Skeletal muscle satellite cell (primary cell): Measurements from ENCODE around the gene ARID1B.

Experiments
- H3K27me3 ChIP-seq: 2 replicates; pipeline ENCODE4 v1.7.0; 2013; ENCODE audit warnings: low read length; ENCODE audit not compliant: control insufficient read depth, insufficient read depth
- H3K36me3 ChIP-seq: 2 replicates; pipeline ENCODE4 v1.7.0; 2013; ENCODE audit warnings: mild to moderate bottlenecking, control low read depth, low read length; ENCODE audit not compliant: insufficient read depth
- H3K4me1 ChIP-seq: 2 replicates; pipeline ENCODE4 v1.7.0; 2013; ENCODE audit warnings: low read length; ENCODE audit not compliant: control insufficient read depth, insufficient read depth
- H3K4me2 ChIP-seq: 2 replicates; pipeline ENCODE4 v1.7.0; 2013; ENCODE audit warnings: mild to moderate bottlenecking, low read length
- H3K4me3 ChIP-seq: 2 replicates; pipeline ENCODE4 v1.7.0; 2013; ENCODE audit warnings: low read length
- H3K9ac ChIP-seq: 2 replicates; pipeline ENCODE4 v1.7.0; 2013; ENCODE audit warnings: mild to moderate bottlenecking, low read depth, low read length, moderate library complexity
- H3K9me3 ChIP-seq: replicated peaks from 2 replicates; pipeline ENCODE4 v1.7.0; 2013; ENCODE audit warnings: mild to moderate bottlenecking, control low read depth, low read length

Gene ARID1B

GRCh38 chr6:156873654-156874380 is 96.6 kb downstream of the ARID1B start:
- Histone ChIP-seq H3K27me3 (no peaks in the 10 kb centered on the region), H3K4me1 (no peaks in the 10 kb centered on the region), H3K9me3 (no peaks in the 10 kb centered on the region), H3K4me3 (no peak overlapping the region), H3K9ac (no peak overlapping the region), H3K4me2 (no peak overlapping the region), H3K36me3 (no peaks in the 10 kb centered on the region)

GRCh38 chr6:156875062-156875461 is 97.9 kb downstream of the ARID1B start:
- no peak overlapping the region for H3K4me3 ChIP-seq
- H3K9me3 ChIP-seq = no peaks in the 10 kb centered on the region
- H3K4me2 ChIP-seq = no peak overlapping the region
- no peaks in the 10 kb centered on the region for H3K27me3 ChIP-seq
- H3K36me3 ChIP-seq = no peaks in the 10 kb centered on the region
- no peaks in the 10 kb centered on the region for H3K4me1 ChIP-seq
- no peak overlapping the region for H3K9ac ChIP-seq

- Histone ChIP-seq H3K9ac (no peak overlapping the region), H3K4me2 (no peak overlapping the region), H3K27me3 (no peaks in the 10 kb centered on the region), H3K4me1 (no peaks in the 10 kb centered on the region), H3K36me3 (no peaks in the 10 kb centered on the region), H3K4me3 (no peak overlapping the region), H3K9me3 (no peaks in the 10 kb centered on the region)
Observed at GRCh38 chr6:156876302-156876701, 99.1 kb downstream of the ARID1B start.

- Histone ChIP-seq H3K9ac (no peak overlapping the region), H3K9me3 (no peaks in the 10 kb centered on the region), H3K4me1 (no peaks in the 10 kb centered on the region), H3K4me3 (no peak overlapping the region), H3K4me2 (no peak overlapping the region), H3K36me3 (no peaks in the 10 kb centered on the region), H3K27me3 (no peaks in the 10 kb centered on the region)
Observed at GRCh38 chr6:156877126-156877863, 100.1 kb downstream of the ARID1B start.

GRCh38 chr6:156878681-156879080 is 101.5 kb downstream of the ARID1B start:
- H3K9me3 ChIP-seq = no peaks in the 10 kb centered on the region
- no peak overlapping the region for H3K9ac ChIP-seq
- no peaks in the 10 kb centered on the region for H3K27me3 ChIP-seq
- no peak overlapping the region for H3K4me2 ChIP-seq
- peaks cover 2% of the 10 kb centered on the region for H3K4me1 ChIP-seq
- H3K4me3 ChIP-seq = no peak overlapping the region
- no peaks in the 10 kb centered on the region for H3K36me3 ChIP-seq

GRCh38 chr6:156879186-156879585 is 102.0 kb downstream of the ARID1B start:
- H3K9ac ChIP-seq = no peak overlapping the region
- no peaks in the 10 kb centered on the region for H3K36me3 ChIP-seq
- H3K4me1 ChIP-seq = peaks cover 8% of the 10 kb centered on the region
- no peaks in the 10 kb centered on the region for H3K9me3 ChIP-seq
- no peak overlapping the region for H3K4me2 ChIP-seq
- H3K4me3 ChIP-seq = no peak overlapping the region
- H3K27me3 ChIP-seq = no peaks in the 10 kb centered on the region

- Histone ChIP-seq H3K4me2 (no peak overlapping the region), H3K36me3 (no peaks in the 10 kb centered on the region), H3K4me1 (peaks cover 12% of the 10 kb centered on the region), H3K9me3 (no peaks in the 10 kb centered on the region), H3K9ac (no peak overlapping the region), H3K4me3 (no peak overlapping the region), H3K27me3 (no peaks in the 10 kb centered on the region)
Observed at GRCh38 chr6:156879591-156879990, 102.4 kb downstream of the ARID1B start.

GRCh38 chr6:156880913-156881312 is 103.7 kb downstream of the ARID1B start:
- no peaks in the 10 kb centered on the region for H3K9me3 ChIP-seq
- H3K4me3 ChIP-seq = no peak overlapping the region
- H3K36me3 ChIP-seq = no peaks in the 10 kb centered on the region
- H3K27me3 ChIP-seq = no peaks in the 10 kb centered on the region
- H3K4me2 ChIP-seq = no peak overlapping the region
- no peak overlapping the region for H3K9ac ChIP-seq
- H3K4me1 ChIP-seq = peaks cover 12% of the 10 kb centered on the region

GRCh38 chr6:156881687-156882629 is 104.8 kb downstream of the ARID1B start:
- Histone ChIP-seq H3K4me2 (no peak overlapping the region), H3K36me3 (no peaks in the 10 kb centered on the region), H3K27me3 (no peaks in the 10 kb centered on the region), H3K9me3 (no peaks in the 10 kb centered on the region), H3K4me3 (no peak overlapping the region), H3K9ac (no peak overlapping the region), H3K4me1 (peaks cover 12% of the 10 kb centered on the region)

- Histone ChIP-seq H3K27me3 (no peaks in the 10 kb centered on the region), H3K9ac (no peak overlapping the region), H3K4me1 (peaks cover 12% of the 10 kb centered on the region), H3K9me3 (no peaks in the 10 kb centered on the region), H3K4me2 (peak overlapping the region; percentile 29), H3K36me3 (no peaks in the 10 kb centered on the region), H3K4me3 (no peak overlapping the region)
Observed at GRCh38 chr6:156883497-156884252, 106.5 kb downstream of the ARID1B start.

- Histone ChIP-seq H3K27me3 (no peaks in the 10 kb centered on the region), H3K9me3 (no peaks in the 10 kb centered on the region), H3K36me3 (no peaks in the 10 kb centered on the region), H3K9ac (no peak overlapping the region), H3K4me2 (no peak overlapping the region), H3K4me1 (peaks cover 12% of the 10 kb centered on the region), H3K4me3 (no peak overlapping the region)
Observed at GRCh38 chr6:156884306-156884705, 107.1 kb downstream of the ARID1B start.
